Neural cell (in vitro differentiated cells): ENCODE data around the gene VPS33A. TPM values are rescaled to one million over a fixed set of nuclear protein-coding genes. Genes with fewer than 3 reads are reported as not detected.

ENCODE experiments used
- H2AFZ ChIP-seq: fragments of 200-600, 300-800 bp; sonication (generic), shearing (Covaris generic); 2 replicates; pipeline ENCODE4 v1.6.0; 2014; ENCODE audit warnings: low read depth, mild to moderate bottlenecking, antibody characterized with exemption, low read length, moderate library complexity
- H3F3A ChIP-seq: fragments of 200-600 bp; shearing (Covaris generic); 2 replicates; pipeline ENCODE4 v1.6.1; 2016; ENCODE audit warnings: mild to moderate bottlenecking, moderate library complexity, mixed read lengths, antibody characterized with exemption, low read length; ENCODE audit not compliant: insufficient read depth, poor library complexity, severe bottlenecking
- H3K27ac ChIP-seq: fragments of 200-600, 300-800 bp; sonication (generic), shearing (Covaris generic); 2 replicates; pipeline ENCODE4 v1.5.1; 2014; ENCODE audit warnings: mild to moderate bottlenecking, low read length, moderate library complexity
- H3K27me3 ChIP-seq: fragments of 300-800, 200-600 bp; sonication (generic), shearing (Covaris generic); 2 replicates; pipeline ENCODE4 v1.6.0; 2014; ENCODE audit warnings: mild to moderate bottlenecking, low read depth, low read length, moderate library complexity; ENCODE audit not compliant: insufficient read depth
- H3K36me3 ChIP-seq: fragments of 300-800, 200-600 bp; sonication (generic), shearing (Covaris generic); 2 replicates; pipeline ENCODE4 v1.5.1; 2014; ENCODE audit warnings: mild to moderate bottlenecking, antibody characterized with exemption, low read length, moderate library complexity; ENCODE audit not compliant: insufficient read depth
- H3K4me2 ChIP-seq: fragments of 300-800, 200-600 bp; sonication (generic), shearing (Covaris generic); 2 replicates; pipeline ENCODE4 v1.6.0; 2014; ENCODE audit warnings: mild to moderate bottlenecking, low read length
- H3K4me3 ChIP-seq: fragments of 300-800, 200-600 bp; sonication (generic), shearing (Covaris generic); 2 replicates; pipeline ENCODE4 v1.5.1; 2014; ENCODE audit warnings: mild to moderate bottlenecking, low read length, moderate library complexity
- H3K79me2 ChIP-seq: fragments of 200-600 bp; shearing (Covaris generic); replicated peaks from 2 replicates; pipeline ENCODE4 v1.6.0; 2014; ENCODE audit warnings: mild to moderate bottlenecking, low read length, moderate library complexity; ENCODE audit not compliant: insufficient read depth
- H3K9ac ChIP-seq: fragments of 300-800, 200-600 bp; sonication (generic), shearing (Covaris generic); 2 replicates; pipeline ENCODE4 v1.6.1; 2016; ENCODE audit warnings: mild to moderate bottlenecking, low read length, mixed read lengths
- H3K9me2 ChIP-seq: fragments of 200-600 bp; shearing (Covaris generic); 2 replicates; pipeline ENCODE4 v1.6.1; 2016; ENCODE audit warnings: mild to moderate bottlenecking, low read length, mixed read lengths; ENCODE audit not compliant: insufficient read depth
- H3K9me3 ChIP-seq: fragments of 200-600, 300-800 bp; sonication (generic), shearing (Covaris generic); 2 replicates; pipeline ENCODE4 v1.6.1; 2016; ENCODE audit warnings: mild to moderate bottlenecking, mixed run types, low read length, moderate library complexity, mixed read lengths
- H4K20me1 ChIP-seq: fragments of 200-600 bp; shearing (Covaris generic); 2 replicates; pipeline ENCODE4 v1.6.1; 2016; ENCODE audit warnings: mild to moderate bottlenecking, mixed run types; ENCODE audit not compliant: insufficient read depth
- CTCF ChIP-seq: fragments of 450-650 bp; IDR thresholded peaks from 2 replicates; pipeline ENCODE4 v1.5.1; 2014; ENCODE audit warnings: antibody characterized with exemption, mild to moderate bottlenecking, moderate library complexity; ENCODE audit not compliant: poor library complexity, severe bottlenecking
- EP300 ChIP-seq: fragments of 450-650 bp; conservative IDR thresholded peaks from 2 replicates; pipeline ENCODE4 v1.6.1; 2014; ENCODE audit warnings: antibody characterized with exemption, mild to moderate bottlenecking, moderate library complexity; ENCODE audit not compliant: poor library complexity, severe bottlenecking
- EZH2 ChIP-seq: fragments of 200-600, 300-800 bp; shearing (Covaris generic), sonication (generic); IDR thresholded peaks from 2 replicates; pipeline ENCODE4 v1.6.1; 2014; ENCODE audit warnings: antibody characterized with exemption, low read length, borderline replicate concordance, mild to moderate bottlenecking; ENCODE audit not compliant: insufficient read depth, poor library complexity, severe bottlenecking
- MXI1 ChIP-seq: fragments of 450-650 bp; conservative IDR thresholded peaks from 2 replicates; pipeline ENCODE4 v1.6.1; 2014; ENCODE audit warnings: antibody characterized with exemption, mild to moderate bottlenecking; ENCODE audit not compliant: poor library complexity, severe bottlenecking
- POLR2AphosphoS5 ChIP-seq: IDR thresholded peaks from 2 replicates; pipeline ENCODE4 v1.6.1; 2012
- RAD21 ChIP-seq: fragments of 450-650 bp; conservative IDR thresholded peaks from 2 replicates; pipeline ENCODE4 v1.6.1; 2014; ENCODE audit warnings: antibody characterized with exemption, mild to moderate bottlenecking, moderate library complexity
- SMC3 ChIP-seq: fragments of 450-650 bp; conservative IDR thresholded peaks from 2 replicates; pipeline ENCODE4 v1.6.1; 2014; ENCODE audit warnings: antibody characterized with exemption, mild to moderate bottlenecking, moderate library complexity; ENCODE audit not compliant: poor library complexity
- TAF1 ChIP-seq: IDR thresholded peaks from 2 replicates; pipeline ENCODE4 v1.6.1; 2012; ENCODE audit warnings: low read depth
- polyA plus RNA-seq: library from polyadenylated mRNA; depleted of rRNA; stranded (reverse); fragments of >200 nt; gene quantifications from 2 replicates; pipeline ENCODE4 v1.2.3, GENCODE V29; 2014
- TF ChIP-seq, protein P1 (sequence below): IDR thresholded peaks from 2 replicates; pipeline ENCODE4 v1.6.1; 2012; ENCODE audit warnings: borderline replicate concordance

The VPS33A gene
- polyA plus RNA-seq, 1 donor from 2014 or later: 40.9 TPM

DNA sequence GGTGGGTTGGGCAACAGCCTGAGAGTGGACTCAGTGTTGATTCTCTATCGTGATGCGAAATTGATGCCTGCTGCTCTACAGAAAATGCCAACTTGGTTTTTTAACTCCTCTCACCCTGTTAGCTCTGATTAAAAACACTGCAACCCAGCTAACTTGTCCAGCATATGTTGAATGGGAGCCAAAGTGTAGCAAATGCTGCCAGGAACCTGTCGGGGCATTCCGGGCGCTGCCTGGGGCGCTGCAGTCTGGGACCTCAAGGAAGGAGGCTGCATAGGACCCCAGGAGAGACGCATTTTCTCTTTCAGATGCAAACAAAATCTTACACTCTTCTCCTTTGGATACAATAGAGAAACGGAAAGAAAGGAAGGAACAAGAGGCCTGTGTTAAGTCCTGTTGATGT is 58.9 kb downstream of the VPS33A start:
- no peak overlapping the region for H3K4me2 ChIP-seq
- H3K4me3 ChIP-seq: no peak overlapping the region
- H3K9ac ChIP-seq: no peak overlapping the region
- H4K20me1 ChIP-seq: no peaks in the 10 kb centered on the region
- no peaks in the 10 kb centered on the region for H3K36me3 ChIP-seq
- no peaks in the 10 kb centered on the region for H3K9me3 ChIP-seq
- no peaks in the 10 kb centered on the region for H3K9me2 ChIP-seq
- no peak overlapping the region for H2AFZ ChIP-seq
- H3K27ac ChIP-seq: no peak overlapping the region
- peaks cover 28% of the 10 kb centered on the region for H3K27me3 ChIP-seq
- TF ChIP-seq, protein P1, sequence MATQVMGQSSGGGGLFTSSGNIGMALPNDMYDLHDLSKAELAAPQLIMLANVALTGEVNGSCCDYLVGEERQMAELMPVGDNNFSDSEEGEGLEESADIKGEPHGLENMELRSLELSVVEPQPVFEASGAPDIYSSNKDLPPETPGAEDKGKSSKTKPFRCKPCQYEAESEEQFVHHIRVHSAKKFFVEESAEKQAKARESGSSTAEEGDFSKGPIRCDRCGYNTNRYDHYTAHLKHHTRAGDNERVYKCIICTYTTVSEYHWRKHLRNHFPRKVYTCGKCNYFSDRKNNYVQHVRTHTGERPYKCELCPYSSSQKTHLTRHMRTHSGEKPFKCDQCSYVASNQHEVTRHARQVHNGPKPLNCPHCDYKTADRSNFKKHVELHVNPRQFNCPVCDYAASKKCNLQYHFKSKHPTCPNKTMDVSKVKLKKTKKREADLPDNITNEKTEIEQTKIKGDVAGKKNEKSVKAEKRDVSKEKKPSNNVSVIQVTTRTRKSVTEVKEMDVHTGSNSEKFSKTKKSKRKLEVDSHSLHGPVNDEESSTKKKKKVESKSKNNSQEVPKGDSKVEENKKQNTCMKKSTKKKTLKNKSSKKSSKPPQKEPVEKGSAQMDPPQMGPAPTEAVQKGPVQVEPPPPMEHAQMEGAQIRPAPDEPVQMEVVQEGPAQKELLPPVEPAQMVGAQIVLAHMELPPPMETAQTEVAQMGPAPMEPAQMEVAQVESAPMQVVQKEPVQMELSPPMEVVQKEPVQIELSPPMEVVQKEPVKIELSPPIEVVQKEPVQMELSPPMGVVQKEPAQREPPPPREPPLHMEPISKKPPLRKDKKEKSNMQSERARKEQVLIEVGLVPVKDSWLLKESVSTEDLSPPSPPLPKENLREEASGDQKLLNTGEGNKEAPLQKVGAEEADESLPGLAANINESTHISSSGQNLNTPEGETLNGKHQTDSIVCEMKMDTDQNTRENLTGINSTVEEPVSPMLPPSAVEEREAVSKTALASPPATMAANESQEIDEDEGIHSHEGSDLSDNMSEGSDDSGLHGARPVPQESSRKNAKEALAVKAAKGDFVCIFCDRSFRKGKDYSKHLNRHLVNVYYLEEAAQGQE: no peak
- TF ChIP-seq POLR2AphosphoS5 (no peak), MXI1 (no peak), RAD21 (no peak), EP300 (no peak), TAF1 (no peak), CTCF (no peak), EZH2 (no peak), SMC3 (no peak)
- H3K79me2 ChIP-seq: no peaks in the 10 kb centered on the region
- no peaks in the 10 kb centered on the region for H3F3A ChIP-seq

GRCh38 chr12:122206976-122207375 is 59.3 kb downstream of the VPS33A start:
- no peaks in the 10 kb centered on the region for H3K9me3 ChIP-seq
- H3K36me3 ChIP-seq: no peaks in the 10 kb centered on the region
- H3K27ac ChIP-seq: no peak overlapping the region

More at GRCh38 chr12:122206976-122207375, 59.3 kb downstream of the VPS33A start:
- Histone ChIP-seq H3F3A (no peaks in the 10 kb centered on the region), H3K9me2 (no peaks in the 10 kb centered on the region), H3K4me2 (no peak overlapping the region), H3K79me2 (no peaks in the 10 kb centered on the region), H2AFZ (no peak overlapping the region), H3K4me3 (no peak overlapping the region), H3K9ac (no peak overlapping the region), H4K20me1 (no peaks in the 10 kb centered on the region), H3K27me3 (peaks cover 31% of the 10 kb centered on the region)
- no peak for TF ChIP-seq CTCF
- no peak for TF ChIP-seq MXI1
- no peak for TF ChIP-seq EP300
- TF ChIP-seq SMC3: no peak
- TF ChIP-seq TAF1: no peak
- no peak for TF ChIP-seq RAD21
